Activated CD4-positive, alpha-beta memory T cell treated with anti-CD3 and anti-CD28 coated beads for 36 hours (primary cell): ENCODE measurements around the gene COPS7A. TPM values are rescaled to one million over a fixed set of nuclear protein-coding genes. Genes with fewer than 3 reads are reported as not detected.

Experiments
- CTCF ChIA-PET: fragments of 350-600 bp; sonication (Branson Sonifier 250); formaldehyde crosslinking; loops from one replicate; lab custom pipeline; 2021; ENCODE audit warnings: antibody characterized with exemption, inconsistent platforms; lab: Charles Lee
- POLR2A ChIA-PET: fragments of 350-600 bp; sonication (Branson Sonifier 250); formaldehyde crosslinking; loops from one replicate; lab custom pipeline; 2021; ENCODE audit warnings: antibody characterized with exemption; lab: Charles Lee
- DNase-seq: peaks from one replicate; pipeline ENCODE4 v3.0.0-alpha.2; 2020
- H3K27ac Mint-ChIP-seq: one replicate; pipeline ENCODE4 v1.8.0; 2021; ENCODE audit warnings: mixed read lengths
- H3K27me3 Mint-ChIP-seq: one replicate; pipeline ENCODE4 v1.8.0; 2021; ENCODE audit warnings: mixed read lengths
- H3K36me3 Mint-ChIP-seq: one replicate; pipeline ENCODE4 v1.8.0; 2021; ENCODE audit warnings: mixed read lengths
- H3K4me1 Mint-ChIP-seq: one replicate; pipeline ENCODE4 v1.8.0; 2021; ENCODE audit warnings: low read depth, mixed read lengths
- H3K4me3 Mint-ChIP-seq: one replicate; pipeline ENCODE4 v1.8.0; 2021; ENCODE audit warnings: mild to moderate bottlenecking, mixed read lengths
- H3K9me3 Mint-ChIP-seq: one replicate; pipeline ENCODE4 v1.8.0; 2021; ENCODE audit warnings: mixed read lengths
- intact Hi-C: fragments of 100-400 bp; cut with micrococcal nuclease; formaldehyde crosslinking; loops from one replicate; pipeline ENCODE4 v1.15.1; 2023
- total RNA-seq, 2 experiments: library from RNA; stranded (reverse); gene quantifications; one replicate each; pipeline ENCODE4 v1.2.3, GENCODE V29; 2021

Gene COPS7A
- total RNA-seq, 2 experiments from 2014 or later: 37.6 to 39.4 TPM

DNA sequence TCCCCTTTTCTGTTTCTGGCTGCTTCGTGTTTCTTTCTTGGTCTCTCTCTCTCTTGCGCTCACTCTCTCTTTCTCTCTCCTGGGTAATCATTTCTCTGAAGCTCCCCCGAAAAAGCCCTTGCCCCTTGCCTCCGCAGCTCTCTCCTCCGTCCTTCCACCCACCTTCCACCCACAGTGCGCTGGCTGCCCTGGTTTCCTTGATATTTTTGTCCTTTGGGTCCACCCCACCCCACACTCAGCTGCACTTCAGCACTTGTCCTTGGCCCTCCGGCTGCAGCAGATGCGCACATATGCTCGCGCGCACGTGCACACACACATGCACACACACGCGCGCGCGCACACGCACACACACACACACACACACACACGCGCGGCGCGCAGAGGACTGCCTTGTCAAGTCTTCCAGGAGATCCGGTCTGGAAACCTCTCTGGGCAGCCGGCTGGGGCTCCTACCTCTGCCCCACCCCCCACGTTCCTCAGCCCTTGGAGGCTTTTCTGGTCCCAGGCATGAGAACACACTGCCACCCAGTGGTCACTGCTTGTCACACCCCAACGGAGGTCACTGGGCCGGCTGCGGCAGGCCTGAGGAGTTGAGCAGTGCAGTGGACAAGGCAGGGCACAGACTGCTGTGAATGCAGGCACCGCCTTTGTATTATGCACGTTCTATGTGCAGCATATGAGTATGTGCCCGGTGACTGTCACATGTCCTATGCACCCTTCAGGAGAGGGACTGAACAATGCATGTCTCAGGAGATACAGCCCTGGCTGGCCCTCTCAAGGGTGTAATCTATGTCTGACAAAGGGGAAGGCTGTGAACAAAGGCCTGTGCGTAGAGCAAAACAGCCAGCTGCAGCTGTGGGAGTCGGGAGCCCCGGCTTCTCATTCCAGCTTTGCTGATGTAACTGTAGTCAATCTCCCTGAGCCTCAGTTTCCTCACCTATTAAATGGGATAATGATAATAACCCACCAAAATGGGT lies 55.0 kb downstream of the COPS7A start:
- no peaks in the 10 kb centered on the region for H3K9me3 Mint-ChIP-seq
- DNase-seq: peak; percentile 94
- H3K36me3 Mint-ChIP-seq: peaks cover 45% of the 10 kb centered on the region
- peak overlapping the region; percentile 67 for H3K4me3 Mint-ChIP-seq
- CTCF ChIA-PET: interaction anchor here (0.6 to 5.2 kb wide), 24 partner anchors 8 to 179 kb away, joined by 3 to 72 read pairs (median 4); partner anchors contain the start of genes CD4, LAG3, MLF2 and PTMS
- intact Hi-C loops: loop anchor here (1.0 kb wide), 1 partner anchor 26 kb away; the partner anchor contains the start of gene MLF2
- peak overlapping the region; percentile 46 for H3K27ac Mint-ChIP-seq
- H3K27me3 Mint-ChIP-seq: no peaks in the 10 kb centered on the region
- POLR2A ChIA-PET: interaction anchor here (0.6 to 1.8 kb wide), 5 partner anchors 10 to 146 kb away, joined by 3 to 19 read pairs (median 5); partner anchors contain the start of genes CD4, MLF2 and PTMS
- H3K4me1 Mint-ChIP-seq: peaks cover 77% of the 10 kb centered on the region

DNA sequence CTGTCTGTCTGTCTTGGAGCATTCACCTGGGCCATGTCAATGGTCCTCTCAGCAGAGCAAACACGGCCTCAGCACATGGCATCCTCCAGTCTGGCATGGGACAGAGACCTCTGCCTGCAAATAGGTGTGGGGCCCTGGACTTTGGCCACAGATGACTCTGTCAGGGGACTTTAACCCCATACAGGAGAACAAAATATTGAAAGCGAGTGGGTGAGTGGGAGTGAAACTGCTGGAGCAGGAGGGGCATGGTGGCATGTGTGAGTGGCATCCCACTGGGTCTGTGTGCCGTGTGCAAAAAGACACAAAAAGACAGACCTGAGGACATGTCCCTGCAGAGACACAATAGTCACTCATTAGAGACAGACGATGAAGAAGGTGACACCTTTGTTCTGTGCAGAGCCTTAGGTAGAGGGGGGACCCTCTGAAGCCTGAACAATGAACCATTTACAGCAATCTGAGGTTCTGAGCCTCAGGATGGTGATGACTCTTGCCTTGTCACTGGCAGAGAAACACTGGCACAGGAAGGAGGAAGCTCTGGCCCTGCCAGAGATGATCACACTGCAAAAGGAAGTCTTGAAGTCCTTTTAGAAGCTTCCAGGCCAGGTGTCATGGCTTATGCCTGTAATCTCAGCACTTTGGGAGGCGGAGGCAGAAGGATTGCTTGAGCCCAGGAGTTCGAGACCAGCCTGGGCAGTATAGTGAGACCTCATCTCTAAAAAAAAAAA lies 56.0 kb downstream of the COPS7A start:
- Mint-ChIP-seq H3K9me3 (no peaks in the 10 kb centered on the region), H3K36me3 (peaks cover 35% of the 10 kb centered on the region), H3K4me3 (no peak overlapping the region), H3K4me1 (peaks cover 77% of the 10 kb centered on the region), H3K27ac (peak overlapping the region; percentile 81), H3K27me3 (no peaks in the 10 kb centered on the region)
- CTCF ChIA-PET: interaction anchor here (0.9 to 10.5 kb wide), 23 partner anchors 9 to 210 kb away, joined by 3 to 81 read pairs (median 4); partner anchors contain the start of genes CD4, COPS7A, LAG3 and MLF2
- DNase-seq: peak; percentile 51
- intact Hi-C loops: loop anchor here (1.0 to 10.0 kb wide), 5 partner anchors 9 to 325 kb away; partner anchors contain the start of genes CD4, COPS7A, MLF2 and TAPBPL
- POLR2A ChIA-PET: interaction anchor here (0.9 to 2.3 kb wide), 4 partner anchors 9 to 26 kb away, joined by 3 to 19 read pairs (median 7); partner anchors contain the start of gene CD4

DNA sequence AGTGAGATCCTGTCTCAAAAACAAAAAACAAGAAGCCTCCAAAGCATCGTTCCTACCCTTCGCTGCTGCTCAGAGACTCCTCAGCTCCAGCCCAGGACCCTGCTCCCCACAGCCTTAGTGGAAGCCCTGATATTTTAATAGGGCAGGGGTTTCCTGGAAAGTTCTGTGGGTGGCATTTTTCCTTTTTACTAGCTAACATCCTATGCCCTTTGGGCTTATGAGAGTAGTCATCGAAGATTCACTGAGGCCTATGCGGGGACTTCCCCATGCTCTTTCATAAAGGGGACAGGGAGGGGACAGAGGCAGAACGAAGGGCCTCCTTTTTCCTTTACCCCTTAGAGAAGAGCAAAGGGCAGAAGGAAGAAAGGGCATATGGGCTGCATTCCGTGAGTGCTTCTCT lies 56.7 kb downstream of the COPS7A start:
- ChIA-PET CTCF (interaction anchor here (0.5 to 10.5 kb wide), 20 partner anchors 8 to 210 kb away, joined by 3 to 81 read pairs (median 4); partner anchors contain the start of genes CD4, COPS7A, LAG3 and MLF2), POLR2A (interaction anchor here (0.7 to 2.3 kb wide), 5 partner anchors 9 to 27 kb away, joined by 3 to 19 read pairs (median 4); partner anchors contain the start of genes CD4 and PTMS)
- H3K9me3 Mint-ChIP-seq: no peaks in the 10 kb centered on the region
- peak overlapping the region; percentile 19 for H3K4me3 Mint-ChIP-seq
- peak overlapping the region; percentile 81 for H3K27ac Mint-ChIP-seq
- peaks cover 28% of the 10 kb centered on the region for H3K36me3 Mint-ChIP-seq
- peak; percentile 66 for DNase-seq
- no peaks in the 10 kb centered on the region for H3K27me3 Mint-ChIP-seq
- intact Hi-C loops: loop anchor here (1.0 to 10.0 kb wide), 4 partner anchors 9 to 326 kb away; partner anchors contain the start of genes CD4, COPS7A and TAPBPL
- peaks cover 76% of the 10 kb centered on the region for H3K4me1 Mint-ChIP-seq

Other genes starting within 250 kb of the COPS7A start
- gene MRPL51, start 230.8 kb upstream of the COPS7A start, total RNA-seq: 100 to 1,000 TPM; 289 to 312 TPM
- gene NCAPD2, start 229.9 kb upstream of the COPS7A start, total RNA-seq: 100 to 1,000 TPM; 192 to 196 TPM
- 1,000 to 10,000 TPM; 5,823 to 5,836 TPM for gene GAPDH, start 189.5 kb upstream of the COPS7A start, total RNA-seq
- gene IFFO1, start 168.0 kb upstream of the COPS7A start, total RNA-seq: 10 to 100 TPM; 10.9 to 12.4 TPM
- gene NOP2, start 155.8 kb upstream of the COPS7A start, total RNA-seq: 10 to 100 TPM; 74.9 to 82.2 TPM
- 100 to 1,000 TPM; 302 to 305 TPM for gene CHD4, start 116.7 kb upstream of the COPS7A start, total RNA-seq
- gene LPAR5, start 88.1 kb upstream of the COPS7A start, total RNA-seq: 1 to 10 TPM; 4.7 to 4.8 TPM
- gene ACRBP, start 76.6 kb upstream of the COPS7A start, total RNA-seq: 1 to 10 TPM in 1 of 2 experiments, under 1 TPM in 1; 0.63 to 1.2 TPM
- 10 to 100 TPM; 13.8 to 15.2 TPM for gene ING4, start 60.9 kb upstream of the COPS7A start, total RNA-seq
- 10 to 100 TPM; 55.3 to 56.3 TPM for gene ZNF384, start 34.7 kb upstream of the COPS7A start, total RNA-seq
- under 1 TPM; 0.17 to 0.44 TPM for gene PIANP, start 23.2 kb upstream of the COPS7A start, total RNA-seq
- 100 to 1,000 TPM; 140 to 141 TPM for gene MLF2, start 29.1 kb downstream of the COPS7A start, total RNA-seq
- 100 to 1,000 TPM; 104 to 109 TPM for gene PTMS, start 42.3 kb downstream of the COPS7A start, total RNA-seq
- gene LAG3, start 48.5 kb downstream of the COPS7A start, total RNA-seq: 100 to 1,000 TPM; 169 to 172 TPM
- gene CD4, start 65.5 kb downstream of the COPS7A start, total RNA-seq: 100 to 1,000 TPM; 290 to 300 TPM
- gene GPR162, start 97.8 kb downstream of the COPS7A start, total RNA-seq: under 1 TPM in 1 of 2 experiments, not detected in 1; 0.31 TPM
- gene P3H3, start 104.4 kb downstream of the COPS7A start, total RNA-seq: 1 to 10 TPM; 2.5 to 2.7 TPM
- under 1 TPM; 0.22 to 0.78 TPM for gene GNB3, start 116.9 kb downstream of the COPS7A start, total RNA-seq
- gene CDCA3, start 127.2 kb downstream of the COPS7A start, total RNA-seq: 10 to 100 TPM; 80.3 to 87.8 TPM
- 100 to 1,000 TPM; 125 to 130 TPM for gene USP5, start 128.1 kb downstream of the COPS7A start, total RNA-seq
- 1,000 to 10,000 TPM; 1,432 to 1,495 TPM for gene TPI1, start 143.5 kb downstream of the COPS7A start, total RNA-seq
- gene SPSB2, start 149.3 kb downstream of the COPS7A start, total RNA-seq: 1 to 10 TPM; 3.8 to 4.7 TPM
- 1 to 10 TPM; 6.8 to 7.8 TPM for gene LRRC23, start 180.8 kb downstream of the COPS7A start, total RNA-seq
- 100 to 1,000 TPM; 185 to 193 TPM for gene ENO2, start 190.5 kb downstream of the COPS7A start, total RNA-seq
- gene ATN1, start 203.9 kb downstream of the COPS7A start, total RNA-seq: 10 to 100 TPM; 34.8 to 37.8 TPM
- gene RNU7-1, start 219.8 kb downstream of the COPS7A start, total RNA-seq: not detected
- gene C12orf57, start 220.0 kb downstream of the COPS7A start, total RNA-seq: 100 to 1,000 TPM; 257 to 272 TPM
- 100 to 1,000 TPM; 321 to 324 TPM for gene PTPN6, start 227.3 kb downstream of the COPS7A start, total RNA-seq
- 100 to 1,000 TPM; 334 to 346 TPM for gene PHB2, start 246.6 kb downstream of the COPS7A start, total RNA-seq
- 10 to 100 TPM; 76.5 to 81.5 TPM for gene EMG1, start 246.9 kb downstream of the COPS7A start, total RNA-seq